Activated naive CD4-positive, alpha-beta T cell treated with anti-CD3 and anti-CD28 coated beads, Interleukin-2, amount 10 ng/mL, durations not matched to agents 7 days and 5 days (primary cell): ENCODE results near the gene ITGA3.

Source experiments
- CTCF ChIA-PET: fragments of 350-600 bp; sonication (Branson Sonifier 250); formaldehyde crosslinking; loops from one replicate; lab custom pipeline; 2021; ENCODE audit warnings: antibody characterized with exemption; lab: Charles Lee
- DNase-seq: peaks from one replicate; pipeline ENCODE4 v3.0.0-alpha.2; 2020
- H3K27ac Mint-ChIP-seq: one replicate; pipeline ENCODE4 v1.8.0; 2021; ENCODE audit warnings: mild to moderate bottlenecking, moderate library complexity, mixed read lengths
- H3K27me3 Mint-ChIP-seq: one replicate; pipeline ENCODE4 v1.8.0; 2021; ENCODE audit warnings: mild to moderate bottlenecking, mixed read lengths
- H3K36me3 Mint-ChIP-seq: one replicate; pipeline ENCODE4 v1.8.0; 2021; ENCODE audit warnings: mixed read lengths
- H3K4me1 Mint-ChIP-seq: one replicate; pipeline ENCODE4 v1.8.0; 2021; ENCODE audit warnings: mixed read lengths
- H3K4me3 Mint-ChIP-seq: one replicate; pipeline ENCODE4 v1.8.0; 2021; ENCODE audit warnings: mild to moderate bottlenecking, moderate library complexity, mixed read lengths
- H3K9me3 Mint-ChIP-seq: one replicate; pipeline ENCODE4 v1.8.0; 2021; ENCODE audit warnings: mixed read lengths

ITGA3 gene

GRCh38 chr17:50090071-50090470, 34.2 kb downstream of the ITGA3 start:
- peaks cover 11% of the 10 kb centered on the region for H3K4me1 Mint-ChIP-seq
- H3K36me3 Mint-ChIP-seq: peaks cover under 1% of the 10 kb centered on the region
- H3K4me3 Mint-ChIP-seq: no peak overlapping the region
- no peak for DNase-seq
- CTCF ChIA-PET: interaction anchor here (5.2 kb wide), 1 partner anchor 64 kb away, joined by 27 read pairs; no protein-coding TSS in a partner anchor
- peaks cover 5% of the 10 kb centered on the region for H3K27me3 Mint-ChIP-seq
- H3K9me3 Mint-ChIP-seq: no peaks in the 10 kb centered on the region
- no peak overlapping the region for H3K27ac Mint-ChIP-seq

DNA sequence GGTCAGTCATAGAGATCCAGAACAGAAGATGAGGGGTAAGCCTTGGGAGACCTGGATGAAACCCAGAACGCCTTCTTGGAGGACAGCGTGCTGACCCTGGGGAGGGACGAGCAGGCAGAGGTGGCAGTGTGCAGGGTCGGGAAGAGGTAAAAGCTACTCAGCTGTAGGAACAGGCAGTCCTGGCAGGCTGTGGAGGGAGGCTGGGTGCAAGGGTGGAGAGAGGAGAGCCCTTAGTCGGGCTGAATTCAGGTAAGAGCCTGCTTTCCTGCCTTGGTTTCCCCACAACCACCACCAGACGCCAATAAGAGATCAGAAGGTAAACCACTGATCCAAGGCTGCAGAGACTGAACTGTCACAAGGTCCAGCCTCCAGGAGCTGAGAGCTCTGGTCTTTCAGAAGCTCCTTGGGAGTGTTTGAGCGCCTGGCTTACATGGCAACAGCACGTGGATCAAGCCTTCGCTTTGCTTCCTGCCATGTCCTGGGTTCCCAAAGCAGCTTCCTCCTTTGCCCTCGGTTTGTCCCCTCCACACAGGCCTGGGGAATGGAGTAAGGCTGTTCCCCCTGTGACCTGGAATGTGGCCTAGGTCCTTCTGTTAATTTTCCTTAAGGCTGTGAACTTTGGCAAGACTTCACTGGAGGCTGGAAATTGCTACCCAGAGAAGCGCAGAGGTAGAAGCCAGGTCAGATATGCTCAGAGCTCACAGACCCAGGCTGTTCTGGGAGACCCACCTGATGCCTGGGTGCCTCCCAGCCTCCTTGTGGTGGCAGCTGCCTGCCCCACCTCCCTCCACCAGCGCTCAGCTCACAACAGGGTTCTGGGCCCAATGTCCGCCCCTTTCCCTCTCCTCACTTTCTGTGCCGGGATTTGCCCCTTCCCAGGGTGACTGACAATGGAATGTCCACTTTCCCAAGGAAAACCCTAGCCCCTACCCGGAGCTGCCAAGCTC, 35.3 kb downstream of the ITGA3 start:
- H3K36me3 Mint-ChIP-seq: peaks cover 1% of the 10 kb centered on the region
- H3K27ac Mint-ChIP-seq: no peak overlapping the region
- no peak overlapping the region for H3K4me3 Mint-ChIP-seq
- H3K4me1 Mint-ChIP-seq: peaks cover 23% of the 10 kb centered on the region
- no peak for DNase-seq
- CTCF ChIA-PET: interaction anchor here (1.1 to 5.2 kb wide), 6 partner anchors 11 to 140 kb away, joined by 3 to 27 read pairs (median 5); partner anchors contain the start of gene ITGA3
- no peaks in the 10 kb centered on the region for H3K9me3 Mint-ChIP-seq
- H3K27me3 Mint-ChIP-seq: peaks cover 5% of the 10 kb centered on the region

GRCh38 chr17:50091918-50092285, 36.0 kb downstream of the ITGA3 start:
- Mint-ChIP-seq H3K9me3 (no peaks in the 10 kb centered on the region), H3K27me3 (peaks cover 5% of the 10 kb centered on the region), H3K27ac (no peak overlapping the region), H3K4me3 (no peak overlapping the region), H3K4me1 (peaks cover 29% of the 10 kb centered on the region), H3K36me3 (peaks cover 1% of the 10 kb centered on the region)
- DNase-seq: no peak
- CTCF ChIA-PET: interaction anchor here (1.0 to 5.2 kb wide), 8 partner anchors 12 to 182 kb away, joined by 3 to 27 read pairs (median 6); partner anchors contain the start of genes ITGA3 and TMEM92

GRCh38 chr17:50093246-50093645, 37.3 kb downstream of the ITGA3 start:
- H3K9me3 Mint-ChIP-seq: no peaks in the 10 kb centered on the region
- DNase-seq: no peak
- H3K27ac Mint-ChIP-seq: no peak overlapping the region
- H3K4me3 Mint-ChIP-seq: no peak overlapping the region
- CTCF ChIA-PET: interaction anchor here (0.7 to 5.2 kb wide), 15 partner anchors 10 to 361 kb away, joined by 3 to 27 read pairs (median 8); no protein-coding TSS in a partner anchor
- H3K27me3 Mint-ChIP-seq: peaks cover 5% of the 10 kb centered on the region
- peaks cover 1% of the 10 kb centered on the region for H3K36me3 Mint-ChIP-seq
- peaks cover 34% of the 10 kb centered on the region for H3K4me1 Mint-ChIP-seq

DNA sequence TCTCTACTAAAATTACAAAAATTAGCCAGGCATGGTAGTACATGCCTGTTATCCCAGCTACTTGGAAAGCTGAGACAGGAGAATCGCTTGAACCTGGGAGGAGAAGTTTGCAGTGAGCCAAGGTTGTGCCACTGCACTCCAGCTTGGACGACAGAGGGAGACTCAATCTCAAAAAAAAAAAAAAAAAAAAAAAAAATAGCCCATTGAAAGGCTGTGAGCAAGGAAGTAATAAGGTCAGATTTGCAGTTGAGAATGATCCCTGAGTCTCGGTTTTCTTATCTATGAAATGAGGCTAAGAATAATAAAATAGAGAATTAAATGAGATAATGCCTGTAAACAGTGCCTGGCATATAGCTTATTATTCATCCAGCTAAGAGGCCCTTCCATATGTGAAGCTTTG, 37.9 kb downstream of the ITGA3 start:
- CTCF ChIA-PET: interaction anchor here (0.7 to 5.2 kb wide), 46 partner anchors 9 to 361 kb away, joined by 3 to 27 read pairs (median 4); partner anchors contain the start of genes ITGA3, SAMD14 and SGCA
- Mint-ChIP-seq H3K4me3 (peak overlapping the region; percentile 97), H3K27ac (no peak overlapping the region), H3K4me1 (peaks cover 34% of the 10 kb centered on the region), H3K36me3 (peaks cover 4% of the 10 kb centered on the region), H3K9me3 (no peaks in the 10 kb centered on the region), H3K27me3 (peaks cover 5% of the 10 kb centered on the region)
- no peak for DNase-seq

DNA sequence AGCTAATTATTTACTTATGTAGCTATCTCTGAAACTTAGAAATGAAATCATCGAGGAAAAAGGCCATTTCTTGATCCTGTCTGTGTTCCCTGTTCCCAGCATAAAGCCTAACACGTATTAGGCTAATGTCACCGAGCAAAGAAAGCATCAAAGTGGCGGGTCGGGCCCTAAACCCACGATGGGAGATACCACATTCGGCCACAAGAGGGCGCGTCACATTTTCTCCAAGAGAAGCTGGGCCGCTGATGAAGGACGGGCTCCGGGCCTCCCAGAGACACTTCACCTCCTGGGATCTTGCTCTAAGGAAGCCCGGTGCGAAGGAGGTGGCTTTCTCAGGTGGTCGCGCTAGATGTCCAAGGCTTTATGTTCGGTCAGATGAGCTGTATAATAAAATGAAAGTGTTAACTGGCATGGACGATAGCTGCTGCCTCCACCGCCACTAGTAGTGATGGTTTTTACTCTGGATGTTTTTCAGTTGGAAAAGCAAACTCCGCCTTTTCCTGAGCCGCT, 38.4 kb downstream of the ITGA3 start:
- peaks cover 34% of the 10 kb centered on the region for H3K4me1 Mint-ChIP-seq
- H3K27me3 Mint-ChIP-seq: peaks cover 5% of the 10 kb centered on the region
- peaks cover 4% of the 10 kb centered on the region for H3K36me3 Mint-ChIP-seq
- H3K4me3 Mint-ChIP-seq: peak overlapping the region; percentile 97
- H3K9me3 Mint-ChIP-seq: no peaks in the 10 kb centered on the region
- CTCF ChIA-PET: interaction anchor here (0.7 to 5.2 kb wide), 49 partner anchors 8 to 227 kb away, joined by 3 to 27 read pairs (median 5); partner anchors contain the start of genes ITGA3, SAMD14 and SGCA
- peak; percentile 93 for DNase-seq
- H3K27ac Mint-ChIP-seq: peak overlapping the region; percentile 94

- peak within 1 kb of the TSS; percentile 94 for H3K27ac Mint-ChIP-seq
- peak; percentile 97 for DNase-seq
- peaks cover 4% of the 10 kb centered on the region for H3K36me3 Mint-ChIP-seq
- H3K4me1 Mint-ChIP-seq: peaks cover 34% of the 10 kb centered on the region
- peak within 1 kb of the TSS; percentile 97 for H3K4me3 Mint-ChIP-seq
- H3K27me3 Mint-ChIP-seq: peaks cover 5% of the 10 kb centered on the region
- CTCF ChIA-PET: interaction anchor here (0.7 to 5.2 kb wide), 49 partner anchors 7 to 226 kb away, joined by 3 to 27 read pairs (median 5); partner anchors contain the start of genes ITGA3, SAMD14 and SGCA
- no peaks in the 10 kb centered on the region for H3K9me3 Mint-ChIP-seq
Observed at GRCh38 chr17:50094753-50095619, 39.1 kb downstream of the ITGA3 start, which contains the start of gene PDK2. PDK2 (plus strand) TSS chr17:50095351; CDS start chr17:50095436, 85 bp downstream.

DNA sequence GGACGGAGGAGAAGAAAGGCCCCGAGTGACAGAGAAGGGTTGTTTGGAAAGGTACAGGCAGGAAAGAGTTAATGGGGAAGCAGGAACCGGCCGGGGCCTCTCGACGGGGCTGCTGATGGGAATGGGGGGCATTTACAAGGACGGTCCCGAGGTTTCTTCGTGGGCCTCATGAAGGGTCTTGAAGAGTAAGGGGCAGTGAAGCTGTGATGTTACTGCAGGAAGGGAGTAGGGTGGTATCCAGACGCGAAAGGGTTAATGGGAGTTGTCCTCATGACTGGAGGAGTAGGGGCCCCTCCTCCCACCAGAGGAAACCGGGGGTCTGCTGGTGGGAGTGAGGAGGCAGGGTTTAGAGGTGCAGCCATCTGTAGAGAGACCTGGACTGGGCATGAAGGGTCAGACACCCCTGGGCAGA, 39.7 kb downstream of the ITGA3 start:
- DNase-seq: no peak
- H3K4me1 Mint-ChIP-seq: peaks cover 34% of the 10 kb centered on the region
- H3K27me3 Mint-ChIP-seq: peaks cover 5% of the 10 kb centered on the region
- H3K27ac Mint-ChIP-seq: peak overlapping the region; percentile 94
- no peaks in the 10 kb centered on the region for H3K9me3 Mint-ChIP-seq
- CTCF ChIA-PET: interaction anchor here (1.0 to 1.2 kb wide), 2 partner anchors 8 to 74 kb away, joined by 3 to 5 read pairs; no protein-coding TSS in a partner anchor
- H3K4me3 Mint-ChIP-seq: peak overlapping the region; percentile 97
- peaks cover 4% of the 10 kb centered on the region for H3K36me3 Mint-ChIP-seq

DNA sequence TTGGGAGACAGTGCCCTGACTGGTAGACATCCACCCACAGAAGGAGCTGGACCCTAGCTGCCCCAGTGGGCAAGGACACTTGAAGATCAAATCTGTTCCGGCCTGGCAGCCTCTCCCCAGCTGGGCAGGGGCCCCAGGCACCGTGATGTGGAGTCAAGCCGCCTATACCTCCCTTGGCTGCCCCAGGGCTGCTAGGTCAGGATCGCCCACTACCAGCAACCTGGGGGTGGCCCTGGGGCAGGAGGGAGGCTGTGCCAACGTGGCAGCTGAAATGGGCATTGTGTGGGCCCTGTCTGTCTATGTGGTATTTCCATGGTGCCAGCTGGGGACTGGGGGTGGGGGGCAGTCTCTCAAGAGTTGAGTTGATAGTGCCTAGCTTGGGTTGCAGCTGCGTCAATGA, 40.2 kb downstream of the ITGA3 start:
- Mint-ChIP-seq H3K27me3 (peaks cover 5% of the 10 kb centered on the region), H3K36me3 (peaks cover 4% of the 10 kb centered on the region), H3K4me1 (peaks cover 34% of the 10 kb centered on the region), H3K27ac (peak overlapping the region; percentile 94), H3K4me3 (peak overlapping the region; percentile 97), H3K9me3 (no peaks in the 10 kb centered on the region)
- CTCF ChIA-PET: interaction anchor here (1.0 to 1.2 kb wide), 2 partner anchors 9 to 73 kb away, joined by 3 to 5 read pairs; no protein-coding TSS in a partner anchor
- no peak for DNase-seq

- H3K27ac Mint-ChIP-seq: no peak overlapping the region
- H3K4me1 Mint-ChIP-seq: peaks cover 34% of the 10 kb centered on the region
- H3K36me3 Mint-ChIP-seq: peaks cover 4% of the 10 kb centered on the region
- peak overlapping the region; percentile 97 for H3K4me3 Mint-ChIP-seq
- no peaks in the 10 kb centered on the region for H3K9me3 Mint-ChIP-seq
- peaks cover 5% of the 10 kb centered on the region for H3K27me3 Mint-ChIP-seq
- no peak for DNase-seq
- CTCF ChIA-PET: interaction anchor here (1.0 to 1.7 kb wide), 2 partner anchors 18 to 73 kb away, joined by 3 to 7 read pairs; no protein-coding TSS in a partner anchor
Observed at GRCh38 chr17:50096758-50097157, 40.8 kb downstream of the ITGA3 start.

GRCh38 chr17:50097455-50097854, 41.5 kb downstream of the ITGA3 start:
- CTCF ChIA-PET: interaction anchor here (0.9 to 1.8 kb wide), 4 partner anchors 10 to 103 kb away, joined by 3 to 7 read pairs (median 4); no protein-coding TSS in a partner anchor
- peaks cover 5% of the 10 kb centered on the region for H3K27me3 Mint-ChIP-seq
- H3K4me3 Mint-ChIP-seq: no peak overlapping the region
- DNase-seq: no peak
- H3K27ac Mint-ChIP-seq: no peak overlapping the region
- no peaks in the 10 kb centered on the region for H3K9me3 Mint-ChIP-seq
- H3K36me3 Mint-ChIP-seq: peaks cover 4% of the 10 kb centered on the region
- peaks cover 34% of the 10 kb centered on the region for H3K4me1 Mint-ChIP-seq

DNA sequence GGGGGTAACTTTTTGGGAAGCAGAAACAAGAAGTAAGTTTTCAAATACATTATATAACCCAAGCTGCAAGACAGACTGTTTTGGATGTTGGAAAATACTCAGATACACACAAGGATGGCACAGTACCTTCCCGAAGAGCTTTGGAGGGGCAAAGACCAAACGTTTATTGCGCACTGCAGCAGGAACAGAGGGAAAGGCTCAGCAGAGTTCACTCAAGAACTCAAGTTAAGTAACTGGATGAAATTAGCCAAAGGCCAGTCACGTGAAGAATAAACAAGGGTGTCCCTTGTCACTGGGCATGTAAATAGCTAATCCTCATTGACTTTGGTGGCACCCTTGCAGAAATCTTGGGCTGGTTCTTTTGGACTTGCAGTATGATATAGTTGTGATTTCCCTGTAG, 42.0 kb downstream of the ITGA3 start:
- peaks cover 34% of the 10 kb centered on the region for H3K4me1 Mint-ChIP-seq
- H3K4me3 Mint-ChIP-seq: no peak overlapping the region
- H3K36me3 Mint-ChIP-seq: peaks cover 4% of the 10 kb centered on the region
- no peak for DNase-seq
- CTCF ChIA-PET: interaction anchor here (0.9 to 1.8 kb wide), 4 partner anchors 10 to 102 kb away, joined by 3 to 7 read pairs (median 4); no protein-coding TSS in a partner anchor
- no peaks in the 10 kb centered on the region for H3K9me3 Mint-ChIP-seq
- H3K27ac Mint-ChIP-seq: no peak overlapping the region
- peaks cover 5% of the 10 kb centered on the region for H3K27me3 Mint-ChIP-seq

- Mint-ChIP-seq H3K4me1 (peaks cover 34% of the 10 kb centered on the region), H3K36me3 (peaks cover 4% of the 10 kb centered on the region), H3K27me3 (no peaks in the 10 kb centered on the region), H3K9me3 (no peaks in the 10 kb centered on the region), H3K27ac (no peak overlapping the region), H3K4me3 (no peak overlapping the region)
- DNase-seq: no peak
- CTCF ChIA-PET: interaction anchor here (1.5 to 1.8 kb wide), 2 partner anchors 11 to 100 kb away, joined by 4 read pairs; no protein-coding TSS in a partner anchor
Observed at GRCh38 chr17:50098583-50098982, 42.7 kb downstream of the ITGA3 start.
